Medulla oblongata (tissue), 1 donor: ENCODE results near the gene APPBP2.
"Not testable (repeated sequence)": the region's sequence is repeated elsewhere in the genome, so short reads cannot be mapped to it uniquely, and the experiment has no call there.

Experiments used
- DNase-seq: peaks from one replicate; pipeline ENCODE4 v3.0.0-alpha.2; 2015; ENCODE audit errors: extremely low spot score

APPBP2 gene

DNA sequence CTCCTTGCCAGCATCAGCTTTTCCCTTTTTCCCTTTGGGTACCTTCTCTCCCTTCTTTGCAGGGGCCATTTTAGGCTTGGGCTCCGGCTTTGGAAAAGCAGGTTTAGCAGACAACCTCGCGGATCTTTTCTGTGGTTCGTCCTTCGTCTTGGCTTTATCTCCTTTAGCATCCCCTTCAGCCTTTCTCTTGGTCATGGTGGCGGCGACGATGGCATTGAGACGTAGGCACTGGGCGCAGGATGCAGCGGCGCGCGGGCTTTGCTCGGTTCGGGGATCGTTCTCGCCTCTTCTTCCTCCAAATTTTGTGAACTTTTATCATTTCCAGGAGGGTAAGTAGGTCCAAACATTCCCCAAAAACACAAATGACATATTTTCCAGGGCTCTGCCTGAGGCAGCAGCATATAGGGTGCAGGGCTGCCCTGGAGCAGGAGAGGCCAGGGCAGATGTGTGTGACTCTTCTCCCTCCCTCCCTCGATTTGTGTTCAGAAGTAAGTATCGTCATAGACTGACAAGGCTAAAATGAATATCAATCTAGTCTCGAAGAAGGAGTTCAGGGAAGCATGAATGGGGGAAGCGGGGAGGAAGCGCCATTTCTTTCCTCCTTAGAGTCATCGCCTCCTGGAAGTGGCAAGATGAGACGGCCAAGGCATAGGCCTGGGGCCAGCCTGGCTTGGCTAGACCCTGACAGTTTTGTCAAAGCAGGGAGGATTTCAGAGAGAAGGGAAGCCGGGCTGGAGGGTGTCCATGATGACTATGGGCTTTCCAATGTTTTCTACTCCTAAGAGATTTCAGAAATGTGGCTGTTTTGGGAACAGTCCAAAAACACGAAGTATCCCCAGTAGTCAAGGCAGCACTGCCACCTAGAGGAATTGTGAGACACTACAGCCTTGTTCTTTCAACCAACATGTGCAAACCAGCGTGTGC, 90.5 kb downstream of the APPBP2 start:
- DNase-seq, result peak; percentile 98

DNA sequence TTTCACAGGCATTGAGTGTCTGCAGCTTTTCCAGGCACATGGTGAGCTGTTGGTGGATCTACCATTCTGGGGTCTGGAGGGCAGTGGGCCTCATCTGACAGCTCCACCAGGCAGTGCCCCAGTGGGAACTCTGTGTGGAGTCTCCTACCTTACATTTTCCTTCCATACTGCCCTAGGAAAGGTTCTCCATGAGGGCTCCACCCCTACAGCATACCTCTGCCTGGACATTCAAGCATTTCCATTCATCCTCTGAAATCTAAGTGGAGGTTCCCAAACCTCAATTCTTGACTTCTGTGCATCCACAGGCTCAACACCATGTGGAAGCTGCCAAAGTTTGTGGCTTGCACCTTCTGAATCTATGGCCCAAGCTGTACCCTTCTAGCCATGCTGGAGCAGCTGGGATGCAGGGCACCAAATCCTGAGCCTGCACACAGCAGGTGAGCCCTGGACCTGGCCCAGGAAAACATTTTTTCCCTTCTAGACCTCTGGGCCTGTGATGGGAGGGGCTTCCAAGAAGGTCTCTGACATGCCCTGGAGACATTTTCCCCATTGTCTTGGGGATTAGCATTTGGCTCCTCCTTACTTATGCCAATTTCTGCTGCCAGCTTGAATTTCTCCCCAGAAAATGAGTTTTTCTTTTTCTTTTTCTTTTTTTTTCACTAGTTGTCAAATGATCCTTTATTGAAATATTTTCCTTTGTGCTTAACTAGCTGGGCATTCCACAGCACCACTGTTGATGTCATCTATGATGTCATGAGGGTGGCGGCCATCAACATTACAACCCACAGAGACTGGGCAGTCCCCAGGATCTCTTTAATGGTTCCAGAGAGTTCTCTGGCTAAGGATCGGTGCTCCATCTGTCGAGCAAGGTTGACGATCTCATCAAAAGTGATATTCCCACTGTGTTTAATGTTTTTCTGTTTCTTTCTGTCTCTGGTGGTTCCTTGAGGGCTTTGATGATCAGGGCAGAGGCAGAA, 92.7 kb downstream of the APPBP2 start:
- DNase-seq, result not testable (repeated sequence)

DNA sequence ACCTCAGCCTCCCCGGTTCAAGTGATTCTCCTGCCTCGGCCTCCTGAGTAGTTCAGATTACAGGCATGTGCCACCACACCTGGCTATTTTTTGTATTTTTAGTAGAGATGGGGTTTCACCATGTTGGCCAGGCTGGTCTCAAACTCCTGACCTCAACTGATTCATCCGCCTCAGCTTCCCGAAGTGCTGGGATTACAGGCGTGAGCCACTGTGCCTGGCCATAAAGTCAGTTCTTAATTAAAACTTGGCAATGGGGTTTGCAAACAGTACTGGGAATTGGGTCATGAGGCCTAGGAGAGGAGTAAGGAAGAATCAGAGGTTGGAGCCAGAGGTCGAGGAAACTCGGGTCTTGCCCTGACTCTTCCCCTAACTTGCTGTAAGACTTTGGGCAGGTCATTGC, 95.5 kb downstream of the APPBP2 start:
- not testable (repeated sequence) for DNase-seq

DNA sequence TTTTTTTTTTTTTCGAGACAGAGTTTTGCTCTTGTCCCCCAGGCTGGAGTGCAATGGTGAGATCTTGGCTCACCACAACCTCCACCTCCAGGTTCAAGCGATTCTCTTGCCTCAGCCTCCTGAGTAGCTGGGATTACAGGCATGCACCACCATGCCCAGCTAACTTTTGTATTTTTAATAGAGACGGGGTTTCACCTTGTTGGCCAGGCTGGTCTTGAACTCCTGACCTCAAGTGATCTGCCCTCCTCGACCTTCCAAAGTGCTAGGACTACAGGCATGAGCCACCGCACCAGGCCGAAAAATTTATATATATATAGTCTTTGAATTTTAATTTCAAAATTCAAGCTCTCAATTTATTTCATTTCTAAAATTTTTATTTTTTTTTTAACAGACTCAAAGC, 97.6 kb downstream of the APPBP2 start:
- DNase-seq, result not testable (repeated sequence)

DNA sequence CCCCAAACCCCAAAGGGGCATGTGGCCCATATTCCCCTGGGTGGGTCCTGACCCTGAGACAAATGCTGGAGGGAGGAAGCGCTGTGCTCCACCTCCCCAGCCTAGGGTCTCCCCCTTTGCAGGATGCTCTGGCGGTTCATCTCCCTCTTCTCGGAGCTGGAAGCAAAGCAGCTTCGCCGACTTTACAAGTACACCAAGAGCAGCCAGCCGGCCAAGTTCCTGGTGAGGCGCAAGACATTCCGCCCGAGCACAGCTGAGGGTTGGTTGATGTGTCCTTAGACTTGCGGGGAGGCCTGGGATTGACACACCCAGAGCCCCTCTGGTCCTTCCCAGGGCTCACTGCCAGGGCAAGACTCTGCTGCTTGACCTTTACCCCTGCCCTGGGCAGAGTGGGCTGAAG, 99.4 kb downstream of the APPBP2 start:
- no peak for DNase-seq

DNA sequence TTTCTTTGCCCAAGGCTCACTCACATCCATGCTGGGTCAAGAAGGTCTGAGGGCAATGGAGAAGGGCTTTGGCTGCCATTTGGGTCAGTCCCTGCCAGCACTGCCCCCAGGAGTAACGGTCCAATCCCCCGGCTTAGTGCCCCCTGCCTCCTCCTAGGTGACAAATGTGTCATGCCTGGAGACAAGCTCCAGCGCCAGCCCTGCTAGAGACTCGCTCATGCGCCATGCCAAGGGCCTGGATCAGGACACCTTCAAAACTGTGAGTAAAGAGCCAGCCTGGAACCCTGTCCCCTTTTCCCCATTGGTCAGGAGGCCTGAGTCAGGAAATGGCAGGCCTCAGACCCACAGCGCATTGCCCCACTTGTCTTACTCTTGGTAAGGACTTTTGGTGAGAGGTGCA, 100.4 kb downstream of the APPBP2 start:
- no peak for DNase-seq

DNA sequence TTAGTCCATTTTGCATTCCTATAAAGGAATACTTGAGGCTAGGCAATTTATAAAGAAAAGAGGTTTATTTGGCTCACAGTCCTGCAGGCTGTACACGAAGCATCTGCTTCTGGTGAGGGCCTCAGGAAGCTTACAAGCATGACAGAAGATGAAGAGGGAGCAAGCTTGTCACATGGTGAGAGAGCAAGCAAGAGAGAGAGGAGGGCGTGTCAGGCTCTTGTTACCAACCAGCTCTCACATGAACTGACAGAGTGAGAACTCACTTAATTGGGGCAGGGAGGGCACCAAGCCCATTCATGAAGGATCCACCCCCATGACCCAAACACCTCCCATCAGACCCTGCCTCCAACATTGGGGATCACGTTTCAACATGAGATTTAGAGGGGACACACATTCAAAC, 102.2 kb downstream of the APPBP2 start:
- no peak for DNase-seq

DNA sequence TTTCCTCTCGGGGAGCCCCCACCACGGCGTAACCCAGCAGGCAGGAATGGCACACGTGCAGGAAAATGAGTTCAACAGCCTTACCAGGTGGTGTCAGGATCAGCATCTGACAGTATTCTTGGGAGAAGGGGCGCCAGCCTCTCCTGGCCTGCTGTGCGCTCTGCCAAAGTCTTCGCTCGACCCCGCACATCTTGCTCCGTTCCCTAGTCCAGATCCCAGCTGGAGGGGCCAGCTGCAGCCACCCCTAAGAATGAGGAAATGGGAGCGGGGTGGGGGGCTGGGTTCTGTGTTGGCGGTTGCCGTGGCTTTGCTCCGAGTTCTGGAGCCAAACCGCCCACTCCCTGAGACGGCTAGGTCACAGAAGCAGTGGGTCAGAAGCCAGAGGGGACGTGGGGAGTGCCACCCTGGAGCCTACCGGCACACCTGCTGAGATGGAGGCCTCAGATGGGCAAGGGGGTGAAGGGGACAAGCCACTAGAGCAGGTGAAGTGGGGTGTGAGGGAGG, 103.8 kb downstream of the APPBP2 start, which contains the start of gene CHCT1:
TSS of gene CHCT1 (plus strand) at position 328 of the 504 bp plus-strand sequence. CDS start at position 432, 104 bp downstream.
- no peak for DNase-seq

DNA sequence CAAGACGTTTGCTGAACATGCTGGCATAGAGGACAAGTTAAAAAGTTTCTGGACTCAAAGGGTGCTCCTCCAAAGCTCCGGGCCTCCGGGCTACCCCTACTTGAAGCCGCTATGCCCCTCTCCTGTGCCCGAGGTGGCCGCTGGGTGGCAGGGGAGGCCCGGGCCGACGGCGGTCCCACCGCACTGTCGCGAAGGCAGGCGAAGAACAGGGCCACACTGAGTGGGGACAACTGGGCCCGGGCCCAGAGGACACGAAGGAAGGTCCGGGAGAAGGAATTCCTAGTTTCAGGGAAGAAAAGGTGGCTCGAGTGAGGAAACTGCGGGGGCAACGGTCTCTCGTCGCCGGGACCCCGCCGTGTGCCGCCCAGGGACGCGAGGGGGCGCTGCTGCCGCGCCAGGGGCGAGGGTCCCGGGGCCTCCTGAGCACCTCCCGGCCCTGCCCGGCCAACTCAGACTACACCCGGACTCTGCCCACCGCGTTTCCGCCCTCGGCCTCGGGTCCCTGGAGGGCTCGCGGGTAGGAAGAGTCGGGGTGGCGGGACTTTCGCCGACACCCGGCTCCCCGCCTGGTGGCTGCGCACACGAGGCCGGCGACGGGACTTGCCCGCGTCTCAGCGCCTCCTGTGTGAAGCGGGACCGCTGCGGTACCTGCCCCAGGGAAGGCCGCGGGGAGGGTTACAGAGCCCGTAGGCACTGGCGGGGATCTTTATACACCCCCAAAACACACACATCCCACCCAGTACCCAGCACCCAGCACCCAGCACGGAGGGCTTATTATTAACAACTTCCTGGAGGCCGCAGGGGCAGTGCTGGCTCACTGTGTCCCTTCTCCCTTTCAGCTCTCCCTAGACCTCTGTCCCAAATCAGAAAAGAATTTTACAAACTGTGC, 104.5 kb downstream of the APPBP2 start:
- peak; percentile 76 for DNase-seq

DNA sequence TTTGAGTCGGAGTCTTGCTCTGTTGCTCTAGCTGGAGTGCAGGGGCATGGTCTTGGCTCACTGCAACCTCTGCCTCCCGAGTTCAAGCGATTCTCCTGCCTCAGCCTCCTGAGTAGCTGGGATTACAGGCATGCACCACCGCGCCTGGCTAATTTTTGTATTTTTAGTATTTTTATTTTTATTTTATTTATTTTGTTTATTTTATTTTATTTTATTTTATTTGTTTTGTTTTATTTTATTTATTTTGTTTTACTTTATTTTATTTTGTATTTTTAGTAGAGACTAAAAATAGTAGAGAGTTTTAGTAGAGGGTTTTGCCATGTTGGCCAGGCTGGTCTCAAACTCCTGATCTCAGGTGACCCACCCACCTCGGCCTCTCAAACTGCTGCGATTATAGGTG, 106.2 kb downstream of the APPBP2 start:
- not testable (repeated sequence) for DNase-seq

DNA sequence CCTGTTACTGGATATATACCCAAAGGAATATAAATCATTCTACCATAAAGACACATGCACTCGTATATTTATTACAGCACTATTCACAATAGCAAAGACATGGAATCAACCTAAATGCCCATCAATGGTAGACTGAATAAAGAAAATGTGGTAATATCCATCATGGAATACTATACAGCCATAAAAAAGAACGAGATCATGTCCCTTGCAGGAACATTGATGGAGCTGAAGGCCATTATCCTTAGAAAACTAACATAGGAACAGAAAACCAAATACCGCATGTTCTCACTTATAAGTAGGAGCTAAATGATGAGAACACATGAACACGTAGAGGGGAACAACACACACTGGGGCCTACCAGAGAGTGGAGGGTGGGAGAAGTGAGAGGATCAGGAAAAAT, 107.0 kb downstream of the APPBP2 start:
- DNase-seq, result not testable (repeated sequence)

DNA sequence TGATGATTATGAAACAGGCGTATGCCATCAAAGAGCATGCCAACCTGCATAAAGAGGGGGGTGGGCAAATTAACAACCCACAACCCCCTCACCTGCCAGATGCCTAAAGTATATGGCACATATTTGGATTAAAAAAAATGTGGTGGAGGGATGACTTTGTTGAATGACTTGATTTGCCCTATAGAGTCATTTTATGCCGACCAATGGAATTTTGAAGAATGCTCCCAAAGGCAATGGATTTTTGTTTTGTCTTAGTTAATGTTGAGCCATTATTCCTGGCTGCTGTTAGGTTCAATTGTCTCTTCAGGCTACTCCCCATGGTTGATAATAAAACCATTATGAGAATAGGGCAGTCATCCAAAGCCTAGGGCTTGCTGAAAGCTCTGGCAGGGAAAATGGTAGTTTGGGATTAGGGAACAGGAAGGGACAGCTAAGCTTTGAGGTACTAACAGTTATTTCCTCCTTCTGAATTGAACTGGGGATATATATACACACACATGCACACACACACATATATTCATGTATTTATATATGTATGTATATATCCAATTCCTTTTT, 109.6 kb downstream of the APPBP2 start:
- DNase-seq, result peak; percentile 90

DNA sequence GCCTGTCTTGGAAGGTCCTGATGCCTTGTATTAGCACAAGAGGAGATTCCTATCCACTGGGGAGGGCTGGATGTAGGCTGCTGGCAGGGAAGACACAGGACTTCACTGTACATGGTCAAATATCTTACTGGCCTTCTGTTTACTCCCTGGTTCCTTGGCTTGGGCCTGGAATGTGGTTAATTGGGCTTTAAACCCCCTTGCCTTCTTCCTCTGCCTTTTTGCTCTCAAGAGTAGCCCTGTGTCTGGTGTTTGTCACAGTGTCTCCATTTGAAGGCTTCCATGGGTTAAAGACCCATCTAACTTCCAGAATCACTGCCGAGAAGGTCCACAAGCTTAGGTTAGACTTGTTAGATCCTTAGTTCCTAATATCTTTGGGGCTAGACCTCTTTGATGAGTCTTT, 110.9 kb downstream of the APPBP2 start:
- no peak for DNase-seq

DNA sequence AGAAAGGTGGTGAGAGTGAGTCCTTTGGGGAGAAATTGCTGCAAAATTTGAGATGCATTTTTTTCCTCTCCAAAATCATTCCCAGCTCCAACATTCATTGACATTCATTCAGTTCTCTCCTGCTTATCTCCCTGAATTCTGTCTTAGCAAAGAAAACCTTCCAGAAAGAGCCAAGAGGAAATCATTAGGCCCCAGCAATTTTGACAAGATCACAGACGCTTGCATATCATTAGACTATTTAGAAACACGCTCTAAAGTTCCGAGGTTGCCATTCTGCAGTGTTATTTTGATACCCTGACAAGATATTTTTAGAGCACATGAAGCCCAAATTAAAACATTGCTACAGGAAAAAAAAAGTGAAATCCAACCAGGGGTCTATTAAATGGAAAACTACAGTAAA, 113.3 kb downstream of the APPBP2 start:
- no peak for DNase-seq

DNA sequence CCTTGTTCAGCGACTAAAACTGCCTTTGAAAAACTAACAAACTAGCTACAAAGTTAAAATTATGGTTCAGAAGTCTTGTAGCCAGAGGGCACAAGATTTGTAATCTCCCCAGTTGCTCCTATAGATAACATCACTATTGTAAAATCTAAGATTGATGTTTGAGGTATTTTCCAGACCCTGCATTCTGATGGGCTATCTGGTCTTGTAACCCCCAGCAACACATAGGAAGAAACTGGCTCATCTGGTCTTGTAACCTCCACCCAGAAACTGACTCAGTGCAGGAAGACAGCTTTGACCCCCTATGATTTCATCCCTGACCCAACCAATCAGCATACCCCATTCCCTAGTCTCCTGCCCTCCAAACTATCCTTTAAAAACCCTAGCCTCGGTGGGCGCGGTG, 116.0 kb downstream of the APPBP2 start:
- DNase-seq, result no peak

DNA sequence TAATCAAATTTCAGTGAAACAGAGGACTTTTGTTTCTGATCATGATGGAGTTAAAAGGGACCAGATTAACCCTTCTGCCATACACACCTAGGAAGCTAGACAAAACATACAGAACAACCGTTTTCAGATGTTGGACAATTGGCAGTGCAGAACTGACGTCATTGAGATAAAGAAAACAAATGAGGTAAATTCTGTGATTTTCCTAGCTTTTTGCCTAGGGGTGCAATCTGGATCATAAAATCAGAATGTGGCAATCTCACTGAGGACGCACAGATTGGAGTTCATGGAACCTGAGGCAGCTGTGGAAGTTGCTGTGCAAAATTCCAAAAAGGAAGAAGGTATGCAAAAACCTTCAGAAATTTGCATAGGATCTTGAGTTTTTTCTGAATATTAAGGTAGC, 119.2 kb downstream of the APPBP2 start:
- DNase-seq, result no peak

DNA sequence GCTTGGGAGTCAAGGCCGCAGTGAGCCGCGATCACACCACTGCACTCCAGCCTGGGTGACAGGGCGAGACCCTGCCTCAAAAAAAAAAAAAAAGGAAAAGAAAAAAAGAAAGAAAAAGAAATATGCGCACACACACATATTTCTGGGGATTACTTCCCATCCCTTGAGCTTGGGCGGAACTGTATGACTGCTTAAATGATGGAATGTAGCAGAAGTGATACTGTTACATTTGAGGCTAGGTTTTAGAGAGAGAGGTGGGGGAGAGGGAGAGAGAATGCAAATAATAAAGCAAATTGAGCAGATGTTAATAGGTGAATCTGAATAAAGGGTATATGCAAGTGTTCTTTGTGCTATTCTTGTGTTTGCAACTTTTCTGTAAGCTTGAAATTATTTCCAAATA, 122.1 kb downstream of the APPBP2 start:
- no peak for DNase-seq

DNA sequence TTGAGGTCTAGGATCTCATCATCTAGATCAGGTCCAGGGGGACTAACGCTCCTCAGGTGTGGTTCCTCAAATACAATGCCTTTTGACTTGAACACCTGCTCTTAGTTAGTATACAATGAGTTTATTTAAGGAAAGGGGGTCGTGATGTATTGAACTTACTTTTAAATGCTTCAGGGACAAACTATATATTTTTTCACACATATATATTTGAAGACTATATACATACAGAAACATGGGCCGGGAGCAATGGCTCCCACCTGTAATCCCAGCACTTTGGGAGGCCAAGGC, 122.6 kb downstream of the APPBP2 start:
- no peak for DNase-seq

DNA sequence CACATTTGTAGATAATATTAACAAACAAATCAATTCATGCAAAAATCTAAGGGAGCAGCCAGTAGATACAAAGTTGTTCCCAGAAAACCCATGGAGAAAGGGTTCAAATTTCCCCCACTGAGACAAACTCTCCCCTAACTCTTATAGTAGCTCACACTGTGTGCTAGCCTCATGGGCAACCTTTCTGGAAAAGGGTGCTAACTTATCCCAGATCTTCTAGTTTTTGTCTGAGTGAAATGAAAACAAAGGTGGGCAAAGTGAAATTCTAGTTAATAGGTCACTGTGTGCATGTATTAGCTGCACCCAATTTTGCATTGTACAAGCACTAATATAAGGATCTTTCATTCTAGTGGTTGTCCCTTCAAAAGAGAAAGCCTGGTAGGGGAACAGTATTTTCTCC, 124.2 kb downstream of the APPBP2 start:
- no peak for DNase-seq

DNA sequence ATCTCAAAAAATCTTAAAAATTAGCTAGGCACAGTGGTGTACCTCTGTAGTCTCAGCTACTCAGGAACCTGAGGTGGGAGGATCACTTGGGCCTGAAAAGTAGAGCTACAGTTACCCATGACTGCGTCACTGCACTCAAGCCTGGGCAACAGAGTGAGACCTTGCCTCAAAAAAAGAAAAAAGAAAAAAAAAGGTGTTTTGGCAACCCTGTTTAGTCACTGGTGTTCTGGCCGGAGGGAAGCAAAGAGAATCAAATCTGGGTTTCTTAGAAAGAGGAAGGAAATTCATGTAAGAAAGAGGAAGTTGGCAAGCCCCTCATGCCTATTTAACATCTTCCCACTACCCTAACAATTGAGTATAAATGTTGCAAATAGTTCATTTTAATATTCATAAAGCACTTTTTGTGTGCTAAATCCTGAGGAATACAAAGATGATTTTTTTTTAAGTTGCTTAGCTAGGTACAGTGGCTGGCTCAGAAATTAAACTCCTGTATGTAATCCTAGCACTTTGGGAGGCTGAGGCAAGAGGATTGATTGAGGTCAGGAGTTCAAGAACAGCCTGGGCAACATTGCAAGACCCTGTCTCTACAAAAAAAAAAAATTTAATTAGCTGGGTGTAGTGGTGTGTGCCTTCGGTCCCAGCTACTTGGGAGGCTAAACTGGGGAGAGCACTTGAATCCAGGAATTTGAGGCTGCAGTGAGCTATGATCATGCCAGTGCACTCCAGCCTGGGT, 127.6 kb downstream of the APPBP2 start:
- DNase-seq, result peak; percentile 61
